Pons (tissue), 1 donor: ENCODE measurements around the gene MKNK2.

Experiments used
- DNase-seq: peaks from one replicate; pipeline ENCODE4 v3.0.0-alpha.2; 2016; ENCODE audit warnings: low spot score

MKNK2 gene

DNA sequence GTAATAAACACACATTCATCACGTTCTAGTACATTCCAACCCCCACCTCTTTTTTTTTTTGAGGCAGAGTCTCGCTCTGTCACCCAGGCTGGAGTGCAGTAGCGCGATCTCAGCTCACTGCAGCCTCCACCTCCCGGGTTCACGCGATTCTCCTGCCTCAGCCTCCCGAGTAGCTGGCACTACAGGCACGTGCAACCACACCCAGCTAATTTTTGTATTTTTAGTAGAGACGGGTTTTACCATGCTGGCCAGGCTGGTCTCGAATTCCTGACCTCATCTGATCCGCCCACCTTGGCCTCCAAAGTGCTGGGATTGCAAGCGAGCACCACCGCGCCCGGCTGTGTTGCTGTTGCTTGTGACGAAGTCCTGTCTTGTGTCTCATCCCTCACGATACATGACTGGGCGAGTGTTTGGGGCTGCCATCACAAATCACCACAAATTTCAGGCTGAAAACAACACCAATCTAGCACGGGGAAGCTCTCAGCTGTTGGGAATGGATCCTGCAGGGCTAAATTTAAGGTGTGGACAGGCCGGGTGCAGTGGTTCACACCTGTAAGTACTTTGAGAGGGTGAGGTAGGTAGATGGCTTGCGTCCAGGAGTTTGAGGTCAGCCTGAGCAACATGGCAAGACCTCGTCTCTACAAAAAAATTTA, 29.4 kb upstream of the MKNK2 start:
- no peak for DNase-seq

DNA sequence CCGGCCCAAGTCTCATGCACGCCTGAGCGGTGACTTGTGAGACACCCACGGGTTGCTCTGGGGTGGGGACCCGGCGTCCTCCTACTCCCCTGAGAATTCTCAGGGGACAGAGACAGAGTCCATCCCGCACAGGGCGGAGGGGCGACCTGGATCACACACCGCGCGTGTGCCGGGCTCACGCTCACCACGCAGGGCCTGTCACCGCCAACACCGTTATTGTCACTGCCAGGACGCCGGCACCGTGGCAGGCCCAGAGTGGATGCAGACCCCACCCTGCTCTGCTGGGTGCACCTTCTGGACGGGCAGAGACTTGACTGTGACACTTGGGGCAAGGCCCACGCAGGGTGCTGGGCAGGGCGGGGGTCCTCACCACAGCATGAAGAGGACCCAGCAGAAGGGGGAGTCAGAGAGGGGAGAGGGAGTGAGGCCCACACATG, 28.8 kb upstream of the MKNK2 start:
- DNase-seq, result no peak

DNA sequence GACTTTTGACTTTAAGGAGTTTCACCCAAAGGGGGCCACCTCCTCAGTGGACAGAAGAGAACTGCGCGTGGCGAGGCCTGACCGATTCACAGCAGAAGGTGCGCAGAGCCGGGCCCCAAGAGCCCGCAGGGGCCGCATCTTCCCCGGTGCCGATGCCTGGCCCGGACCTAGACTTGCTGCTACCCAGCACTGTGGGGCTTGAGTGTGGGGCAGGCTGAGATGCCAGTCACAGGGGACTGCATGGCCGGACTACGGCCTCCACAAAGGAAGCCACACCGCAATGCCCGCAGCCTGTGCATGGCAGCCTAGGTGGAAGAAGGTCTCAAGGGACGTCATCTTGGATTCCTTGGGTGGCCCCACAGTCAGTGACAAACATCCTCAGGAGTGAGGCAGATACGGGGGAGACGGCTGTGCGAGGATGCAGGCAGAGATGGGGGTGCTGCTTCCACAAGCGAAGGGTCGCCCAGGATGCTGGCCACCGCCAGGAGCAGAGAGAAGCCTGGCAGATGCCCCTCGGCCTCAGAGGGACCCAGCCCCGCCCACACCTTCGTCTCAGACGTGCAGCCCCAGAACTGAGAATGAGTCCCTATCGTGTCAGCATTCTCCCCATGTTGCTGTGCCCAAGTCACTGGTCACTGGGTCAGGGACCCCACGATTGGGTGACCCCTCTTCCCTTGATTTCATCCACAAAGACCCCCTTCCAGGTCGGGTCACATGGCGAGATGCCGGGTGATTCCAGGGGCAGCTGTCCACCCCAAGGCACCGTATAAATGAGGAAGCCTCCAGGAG, 28.2 kb upstream of the MKNK2 start:
- no peak for DNase-seq

DNA sequence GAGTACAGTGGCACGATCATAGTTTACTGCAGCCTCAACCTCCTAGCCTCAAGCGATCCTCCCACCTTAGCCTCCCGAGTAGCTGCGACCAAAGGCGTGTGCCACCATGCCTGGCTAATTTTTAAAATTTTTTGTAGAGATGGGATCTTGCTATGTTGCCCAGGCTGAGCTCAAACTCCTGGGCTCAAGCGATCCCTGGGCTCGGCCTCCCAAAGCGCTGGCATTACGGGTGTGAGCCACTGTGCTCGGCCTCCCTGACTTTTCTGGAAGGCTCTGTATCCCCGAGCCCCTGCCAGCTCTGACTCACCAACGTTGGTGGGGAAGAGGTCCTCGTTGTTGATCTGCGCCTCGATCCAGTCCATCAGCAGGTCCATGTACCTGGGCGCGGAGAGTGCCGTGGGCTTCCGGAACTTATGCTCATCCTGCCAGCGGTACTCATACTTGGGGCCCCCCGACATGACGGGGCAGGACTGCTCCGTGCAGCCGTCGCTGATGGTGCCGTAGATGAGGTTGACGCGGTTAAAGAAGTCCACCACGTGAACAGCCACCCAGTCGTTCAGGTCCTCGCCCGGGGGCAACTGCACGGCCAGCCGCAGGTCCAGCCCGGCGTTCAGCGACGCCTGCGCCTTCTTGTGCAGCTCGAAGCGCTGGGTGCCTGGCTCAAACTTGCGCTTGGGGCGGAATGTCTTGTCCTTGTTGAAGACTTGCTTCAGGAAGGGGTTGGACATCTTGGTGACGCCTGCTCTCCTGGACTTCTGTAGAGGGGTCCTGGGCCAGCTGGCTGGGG, 27.0 kb upstream of the MKNK2 start:
- DNase-seq, result no peak

DNA sequence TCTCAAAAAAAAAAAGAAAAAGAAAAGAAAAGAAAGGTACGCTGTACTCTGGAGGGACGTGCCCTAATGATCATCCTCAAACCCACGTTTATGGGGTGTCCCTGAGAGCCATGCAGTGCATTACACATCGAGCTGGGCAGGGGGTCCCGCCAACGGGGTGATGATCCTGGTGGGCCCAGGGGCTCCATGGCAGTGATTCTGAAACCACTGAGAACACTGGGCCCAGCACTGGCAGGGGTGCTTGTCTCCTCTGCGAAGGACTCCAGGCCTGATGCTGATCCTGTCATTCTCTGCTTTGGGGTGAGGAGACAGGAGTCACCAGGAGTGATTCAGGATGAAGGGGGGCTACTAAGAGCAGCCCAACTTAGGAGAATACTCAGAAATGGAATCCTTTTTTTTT, 26.4 kb upstream of the MKNK2 start:
- no peak for DNase-seq

GRCh38 chr19:2076526-2076944, 25.5 kb upstream of the MKNK2 start:
- DNase-seq, result no peak

DNA sequence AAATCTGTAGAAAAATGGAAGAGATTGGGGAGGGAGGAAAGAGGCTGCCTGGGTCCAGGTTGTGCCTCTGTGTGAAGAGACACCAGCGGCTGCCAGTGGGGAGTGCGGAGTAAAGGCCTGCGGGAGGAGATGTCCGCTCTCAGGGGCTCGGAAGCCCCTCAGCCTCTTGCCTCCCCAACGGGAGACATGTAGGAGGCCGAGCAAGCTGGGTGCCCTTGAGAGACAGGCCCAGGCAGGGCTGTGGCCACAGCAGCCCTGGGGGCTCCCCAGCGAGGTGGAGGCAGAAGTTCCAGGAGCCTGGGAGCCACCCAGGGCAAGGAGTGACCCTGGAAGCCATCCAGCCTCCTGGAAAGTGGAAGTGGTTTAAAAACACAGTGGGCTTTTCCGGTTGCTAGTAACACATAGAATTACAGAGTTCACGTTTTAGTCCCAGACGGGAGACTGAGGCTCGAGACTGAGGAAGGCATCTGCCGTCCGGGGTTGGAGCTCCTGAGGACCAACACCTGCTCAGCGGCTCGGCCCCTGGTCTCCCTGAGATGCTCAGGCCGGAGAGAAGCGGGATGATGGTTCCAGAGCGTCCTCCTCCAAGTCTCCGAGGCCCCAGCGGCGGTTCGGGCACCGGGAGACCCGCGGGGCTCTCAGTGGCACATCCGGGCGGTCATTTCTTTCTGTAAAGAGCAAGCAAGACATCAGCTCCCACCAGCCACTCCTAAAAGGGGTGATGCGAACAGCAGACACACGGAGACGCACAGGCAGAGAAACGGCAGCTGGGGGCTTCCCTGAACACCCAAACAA, 21.9 kb upstream of the MKNK2 start:
- no peak for DNase-seq

- no peak for DNase-seq
Observed at GRCh38 chr19:2070986-2071673, 20.1 kb upstream of the MKNK2 start.

- DNase-seq, result no peak
Observed at GRCh38 chr19:2070436-2070827, 19.4 kb upstream of the MKNK2 start.

DNA sequence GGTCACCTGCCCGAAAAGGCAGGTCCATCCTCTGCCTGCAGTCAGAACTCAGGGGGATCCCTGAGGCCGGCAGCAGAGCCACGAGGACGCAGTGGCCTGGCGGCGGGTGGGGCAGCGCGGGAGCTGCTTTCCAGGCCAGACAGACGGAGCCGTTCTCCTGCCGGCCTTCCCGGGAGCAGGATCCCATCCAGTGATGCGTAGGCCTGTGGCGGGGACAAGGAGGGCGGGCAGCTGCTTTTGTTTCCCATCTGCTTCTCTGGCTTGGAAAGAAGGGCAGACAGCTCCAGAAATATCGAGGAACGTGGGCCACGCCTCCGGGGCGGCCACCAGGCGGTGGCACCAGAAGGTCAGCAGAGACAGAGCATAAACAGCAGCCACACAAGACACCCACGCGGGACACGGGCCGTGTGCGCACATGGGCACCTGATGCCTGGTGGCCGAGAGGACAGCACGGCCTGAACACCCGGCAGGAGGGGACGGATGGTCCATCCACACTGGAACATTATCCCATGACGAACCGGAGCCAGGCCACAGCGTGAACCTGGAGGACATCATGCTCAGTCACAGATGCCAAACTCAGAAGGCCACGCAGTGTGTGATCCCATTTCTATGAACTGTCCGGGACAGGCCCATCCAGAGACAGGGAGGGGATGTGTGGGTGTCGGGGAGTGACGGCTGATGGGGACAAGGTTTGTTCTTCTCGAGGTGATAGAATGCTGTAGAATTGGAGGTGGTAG, 13.9 kb upstream of the MKNK2 start:
- DNase-seq, result peak; percentile 60

GRCh38 chr19:2064395-2064787, 13.3 kb upstream of the MKNK2 start:
- DNase-seq, result no peak

DNA sequence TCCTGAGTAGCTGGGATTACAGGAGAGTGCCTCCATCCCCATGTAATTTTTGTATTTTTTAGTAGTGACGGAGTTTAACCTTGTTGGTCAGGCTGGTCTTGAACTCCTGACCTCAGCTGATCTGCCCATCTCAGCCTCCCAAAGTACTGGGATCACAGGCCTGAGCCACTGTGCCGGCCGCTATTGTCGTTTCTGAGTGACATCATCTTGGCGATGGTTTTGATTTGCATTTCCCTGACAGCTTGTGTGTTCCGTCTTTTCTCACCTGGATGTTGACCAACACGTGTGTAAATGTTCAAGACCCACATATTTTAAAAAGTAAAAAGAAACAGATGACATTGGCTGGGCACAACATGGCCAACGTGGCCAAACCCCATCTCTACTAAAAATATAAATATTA, 12.8 kb upstream of the MKNK2 start:
- DNase-seq, result no peak

DNA sequence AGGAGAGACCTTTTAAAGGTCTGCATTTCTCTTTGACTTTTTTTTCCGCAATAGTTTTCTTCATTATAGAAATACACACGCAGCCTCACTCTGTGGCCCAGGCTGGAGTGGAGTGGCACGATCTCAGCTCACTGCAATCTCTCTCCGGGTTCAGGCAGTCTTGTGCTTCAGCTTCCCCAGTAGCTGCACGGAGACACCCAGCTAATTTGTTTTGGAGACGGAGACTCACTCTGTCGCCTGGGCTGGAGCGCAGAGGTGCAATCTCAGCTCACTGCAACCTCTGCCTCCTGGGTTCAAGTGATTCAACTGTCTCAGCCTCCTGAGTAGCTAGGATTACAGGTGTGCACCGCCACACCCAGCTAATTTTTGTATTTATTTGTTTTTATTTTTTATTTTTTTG, 11.7 kb upstream of the MKNK2 start:
- DNase-seq, result no peak

GRCh38 chr19:2062389-2062729, 11.3 kb upstream of the MKNK2 start:
- DNase-seq, result no peak

- peak; percentile 98 for DNase-seq
Observed at GRCh38 chr19:2061495-2062388, 10.7 kb upstream of the MKNK2 start.

- peak; percentile 51 for DNase-seq
Observed at GRCh38 chr19:2060884-2061494, 9.9 kb upstream of the MKNK2 start.

GRCh38 chr19:2059422-2060201, 8.6 kb upstream of the MKNK2 start:
- DNase-seq, result peak; percentile 75

GRCh38 chr19:2058570-2059421, 7.8 kb upstream of the MKNK2 start:
- no peak for DNase-seq
